ENCODE data around the gene CDON. TPM values are rescaled to one million over a fixed set of nuclear protein-coding genes. Genes with fewer than 3 reads are reported as not detected.

CDON gene
- total and polyA plus RNA-seq, 9 donors: 12.5 to 42.1 (median 23.3) TPM

DNA sequence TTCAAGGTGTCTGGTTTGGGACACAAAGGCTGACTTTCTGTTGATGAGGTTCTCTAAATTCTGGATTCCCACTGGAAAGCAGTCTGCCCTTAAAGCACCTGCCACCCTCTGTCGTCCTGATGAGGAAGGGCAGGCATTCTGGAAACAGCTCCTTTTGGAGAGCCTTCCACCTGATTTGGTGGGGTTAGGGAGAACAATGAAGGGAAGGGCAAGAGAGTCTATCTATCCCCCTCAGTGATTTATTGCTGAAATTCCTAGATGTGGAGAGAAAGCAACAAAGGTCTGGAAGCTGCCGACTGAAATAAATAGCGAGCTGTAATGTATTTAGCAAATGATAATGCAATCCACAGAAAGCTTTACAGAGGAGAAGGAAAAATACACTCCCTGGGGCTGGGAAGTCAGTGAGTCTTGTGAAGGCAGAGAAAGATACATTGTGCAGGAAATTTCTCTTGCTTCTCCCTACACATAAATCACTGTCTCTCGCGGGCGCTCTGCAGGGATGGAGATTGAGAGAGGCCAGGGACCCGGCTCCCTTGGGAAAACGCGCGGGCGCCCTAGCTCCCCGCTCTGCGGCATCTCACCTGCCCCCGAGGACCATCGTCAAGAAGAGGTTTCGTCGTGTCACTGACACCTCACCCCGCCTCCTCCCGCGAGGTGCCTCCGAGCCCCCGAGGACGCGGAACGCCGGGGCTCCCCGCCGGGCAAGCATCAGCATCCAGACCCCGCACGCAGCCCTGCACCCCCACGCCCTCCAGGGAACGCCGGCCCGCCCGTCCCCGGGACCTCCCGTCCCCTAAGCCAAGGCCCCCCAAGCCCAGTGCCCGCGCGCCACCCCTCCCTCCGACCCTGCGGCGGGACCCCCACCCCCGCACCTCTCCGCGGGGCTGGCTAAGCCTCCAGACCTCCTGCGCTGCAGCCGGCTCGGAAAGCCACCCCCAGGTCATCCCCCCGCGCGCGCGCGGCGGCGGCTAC is 673 bp downstream of the CDON start:
- Histone ChIP-seq H3K27me3 (ENCODE audit: control insufficient read depth, insufficient read depth, low read length) (no peaks in the 10 kb centered on the region), H3K27ac (ENCODE audit: low read length) (peak overlapping the region; percentile 53), H3K4me1 (ENCODE audit: control insufficient read depth, insufficient read depth, low read length) (peaks cover 20% of the 10 kb centered on the region), H3K9me3 (replicated peaks; ENCODE audit: control insufficient read depth, low read depth, low read length) (no peaks in the 10 kb centered on the region), H3K4me3 (ENCODE audit: low read length) (peak overlapping the region; percentile 74), H3K36me3 (ENCODE audit: control insufficient read depth, insufficient read depth, low read length) (no peaks in the 10 kb centered on the region)
- 0% methylated on average over 52 of the region's 57 CpGs for WGBS (ENCODE audit: insufficient coverage)
- peak; percentile 69 for DNase-seq

- H3K27me3 ChIP-seq (ENCODE audit: control insufficient read depth, insufficient read depth, low read length): no peaks in the 10 kb centered on the region
- no CpG with 5 or more reads among the region's 2 CpGs for WGBS (ENCODE audit: insufficient coverage)
- H3K9me3 ChIP-seq (replicated peaks; ENCODE audit: control insufficient read depth, low read depth, low read length): no peaks in the 10 kb centered on the region
- H3K4me3 ChIP-seq (ENCODE audit: low read length): no peak overlapping the region
- no peaks in the 10 kb centered on the region for H3K36me3 ChIP-seq (ENCODE audit: control insufficient read depth, insufficient read depth, low read length)
- peaks cover 20% of the 10 kb centered on the region for H3K4me1 ChIP-seq (ENCODE audit: control insufficient read depth, insufficient read depth, low read length)
- DNase-seq: peak; percentile 86
- peak overlapping the region; percentile 53 for H3K27ac ChIP-seq (ENCODE audit: low read length)
These were observed 1.9 kb downstream of the CDON start for GRCh38 chr11:126060757-126061171.

DNA sequence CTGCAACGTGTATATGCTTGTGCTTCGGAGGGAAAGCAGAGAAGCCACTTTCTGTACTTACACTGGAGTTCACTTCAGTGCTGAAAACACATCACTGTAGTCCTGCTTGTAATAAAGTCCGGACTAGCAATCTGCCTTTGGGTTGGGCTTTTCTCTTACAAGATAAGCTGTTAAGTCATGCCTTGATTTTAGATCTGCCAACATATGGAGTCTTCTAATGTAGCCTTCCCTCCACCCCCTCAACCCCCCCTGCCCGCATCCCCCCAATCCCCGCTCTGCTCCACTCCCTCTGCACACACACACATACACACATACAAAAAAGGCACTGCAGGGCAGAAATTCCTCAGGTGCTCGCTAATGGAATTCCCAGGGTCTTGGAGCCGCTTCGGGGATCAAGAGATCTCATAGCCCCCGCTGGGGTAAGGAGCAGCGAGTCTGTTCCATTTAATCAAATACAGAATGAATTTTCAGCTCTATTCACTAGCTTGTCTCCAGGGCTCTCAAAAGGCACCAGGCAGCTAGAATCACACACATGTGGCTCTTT is 3.4 kb downstream of the CDON start:
- H3K4me3 ChIP-seq (ENCODE audit: low read length): peak overlapping the region; percentile 19
- peaks cover 20% of the 10 kb centered on the region for H3K4me1 ChIP-seq (ENCODE audit: control insufficient read depth, insufficient read depth, low read length)
- no peaks in the 10 kb centered on the region for H3K9me3 ChIP-seq (replicated peaks; ENCODE audit: control insufficient read depth, low read depth, low read length)
- H3K27me3 ChIP-seq (ENCODE audit: control insufficient read depth, insufficient read depth, low read length): no peaks in the 10 kb centered on the region
- H3K36me3 ChIP-seq (ENCODE audit: control insufficient read depth, insufficient read depth, low read length): no peaks in the 10 kb centered on the region
- 0% methylated on average over 5 of the region's 10 CpGs for WGBS (ENCODE audit: insufficient coverage)
- peak overlapping the region; percentile 43 for H3K27ac ChIP-seq (ENCODE audit: low read length)
- peak; percentile 72 for DNase-seq

- no peaks in the 10 kb centered on the region for H3K36me3 ChIP-seq (ENCODE audit: control insufficient read depth, insufficient read depth, low read length)
- no peaks in the 10 kb centered on the region for H3K27me3 ChIP-seq (ENCODE audit: control insufficient read depth, insufficient read depth, low read length)
- H3K4me1 ChIP-seq (ENCODE audit: control insufficient read depth, insufficient read depth, low read length): peaks cover 18% of the 10 kb centered on the region
- H3K27ac ChIP-seq (ENCODE audit: low read length): peak overlapping the region; percentile 58
- peak overlapping the region; percentile 9 for H3K4me3 ChIP-seq (ENCODE audit: low read length)
- WGBS (ENCODE audit: insufficient coverage): no CpG with 5 or more reads among the region's 6 CpGs
- H3K9me3 ChIP-seq (replicated peaks; ENCODE audit: control insufficient read depth, low read depth, low read length): no peaks in the 10 kb centered on the region
- peak; percentile 59 for DNase-seq
These were observed 4.4 kb downstream of the CDON start for GRCh38 chr11:126058105-126058874.

GRCh38 chr11:126054882-126055281 is 7.8 kb downstream of the CDON start:
- no peaks in the 10 kb centered on the region for H3K9me3 ChIP-seq (replicated peaks; ENCODE audit: control insufficient read depth, low read depth, low read length)
- DNase-seq: no peak
- H3K4me1 ChIP-seq (ENCODE audit: control insufficient read depth, insufficient read depth, low read length): peaks cover 10% of the 10 kb centered on the region
- H3K27me3 ChIP-seq (ENCODE audit: control insufficient read depth, insufficient read depth, low read length): no peaks in the 10 kb centered on the region
- WGBS (ENCODE audit: insufficient coverage): 89% methylated on average over 4 of the region's 5 CpGs
- no peak overlapping the region for H3K4me3 ChIP-seq (ENCODE audit: low read length)
- H3K36me3 ChIP-seq (ENCODE audit: control insufficient read depth, insufficient read depth, low read length): no peaks in the 10 kb centered on the region
- no peak overlapping the region for H3K27ac ChIP-seq (ENCODE audit: low read length)

DNA sequence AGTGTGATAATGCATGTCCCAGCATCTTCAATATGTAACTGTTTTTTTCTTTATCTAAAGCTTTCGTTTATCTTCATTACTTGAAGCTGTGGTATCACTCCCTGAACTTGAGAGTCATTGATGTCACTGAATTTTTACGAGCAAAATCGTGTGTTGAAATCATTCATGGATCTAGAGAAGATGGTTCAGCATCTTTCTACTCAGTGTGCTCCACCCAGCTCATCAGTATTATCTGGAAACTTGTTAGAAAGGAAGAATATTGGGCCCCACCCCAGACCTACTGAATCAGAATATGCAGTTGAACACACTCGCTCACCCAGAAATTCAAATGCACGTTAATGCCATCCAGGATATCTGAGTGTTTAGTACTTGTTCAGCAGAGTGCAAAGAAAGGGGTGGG is 8.3 kb downstream of the CDON start:
- no peaks in the 10 kb centered on the region for H3K9me3 ChIP-seq (replicated peaks; ENCODE audit: control insufficient read depth, low read depth, low read length)
- no peak for DNase-seq
- H3K36me3 ChIP-seq (ENCODE audit: control insufficient read depth, insufficient read depth, low read length): no peaks in the 10 kb centered on the region
- H3K4me1 ChIP-seq (ENCODE audit: control insufficient read depth, insufficient read depth, low read length): peaks cover 7% of the 10 kb centered on the region
- no peak overlapping the region for H3K4me3 ChIP-seq (ENCODE audit: low read length)
- H3K27ac ChIP-seq (ENCODE audit: low read length): no peak overlapping the region
- no CpG with 5 or more reads among the region's 5 CpGs for WGBS (ENCODE audit: insufficient coverage)
- H3K27me3 ChIP-seq (ENCODE audit: control insufficient read depth, insufficient read depth, low read length): no peaks in the 10 kb centered on the region

DNA sequence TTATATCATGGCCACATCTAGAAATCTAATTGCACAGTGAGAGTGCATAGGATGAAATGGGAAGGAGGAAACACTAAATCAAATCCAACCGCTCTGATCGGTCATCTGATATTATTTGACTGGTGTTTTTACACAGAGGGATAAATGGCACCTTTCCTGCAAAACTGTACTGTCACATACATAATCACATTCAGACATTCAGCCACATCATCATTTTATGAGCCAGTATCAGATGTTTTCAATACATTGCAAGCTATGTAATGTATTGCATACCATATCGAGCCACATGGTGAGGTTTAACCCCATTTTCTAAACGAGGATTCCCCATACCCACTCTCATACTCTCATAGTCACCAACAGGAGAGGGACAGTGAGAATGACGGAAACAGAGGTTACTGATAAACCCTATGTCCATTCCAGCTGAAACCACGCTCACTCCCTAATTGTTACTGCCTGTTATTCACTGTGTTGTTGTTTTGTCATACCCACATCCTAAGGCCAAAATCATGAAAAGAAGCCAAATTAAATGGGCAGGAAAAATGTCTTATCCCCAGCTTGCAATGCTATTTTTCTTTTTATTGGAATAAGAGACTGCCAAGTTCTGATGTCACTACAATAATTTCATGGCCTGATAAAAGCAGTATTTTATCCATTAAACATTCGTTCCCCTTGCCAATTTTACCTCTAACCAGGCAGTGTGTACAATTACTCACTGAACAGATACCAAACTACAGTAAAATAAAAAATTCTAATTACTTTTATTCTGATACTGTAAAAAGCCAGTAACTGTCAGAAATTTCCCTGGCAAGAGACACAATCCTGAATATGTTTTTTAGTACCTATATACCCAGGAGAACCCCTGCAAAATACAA is 9.0 kb downstream of the CDON start:
- no peak overlapping the region for H3K27ac ChIP-seq (ENCODE audit: low read length)
- no peaks in the 10 kb centered on the region for H3K27me3 ChIP-seq (ENCODE audit: control insufficient read depth, insufficient read depth, low read length)
- no peaks in the 10 kb centered on the region for H3K36me3 ChIP-seq (ENCODE audit: control insufficient read depth, insufficient read depth, low read length)
- H3K9me3 ChIP-seq (replicated peaks; ENCODE audit: control insufficient read depth, low read depth, low read length): no peaks in the 10 kb centered on the region
- WGBS (ENCODE audit: insufficient coverage): no CpG with 5 or more reads among the region's 7 CpGs
- H3K4me1 ChIP-seq (ENCODE audit: control insufficient read depth, insufficient read depth, low read length): peaks cover 6% of the 10 kb centered on the region
- DNase-seq: no peak
- no peak overlapping the region for H3K4me3 ChIP-seq (ENCODE audit: low read length)

DNA sequence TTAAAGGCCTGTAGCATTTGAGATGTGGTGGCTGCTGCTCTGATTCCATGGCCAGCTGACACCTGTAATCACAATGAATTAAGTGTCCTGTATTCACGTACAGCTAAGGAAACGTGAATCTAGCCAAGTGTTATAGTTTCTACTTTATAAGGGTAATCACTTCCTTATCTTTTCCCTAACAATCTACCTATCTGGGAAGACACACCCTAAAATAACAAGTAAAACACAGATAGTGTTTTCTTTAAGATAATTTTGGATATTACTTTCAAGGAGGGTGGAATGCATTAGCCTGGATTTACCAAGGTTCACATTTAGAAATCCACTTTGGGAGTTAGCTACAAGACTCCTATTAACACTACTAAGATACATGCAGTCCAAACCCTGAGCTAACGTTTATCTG is 11.5 kb downstream of the CDON start:
- Histone ChIP-seq H3K4me3 (ENCODE audit: low read length) (no peak overlapping the region), H3K27me3 (ENCODE audit: control insufficient read depth, insufficient read depth, low read length) (no peaks in the 10 kb centered on the region), H3K27ac (ENCODE audit: low read length) (no peak overlapping the region), H3K36me3 (ENCODE audit: control insufficient read depth, insufficient read depth, low read length) (no peaks in the 10 kb centered on the region), H3K4me1 (ENCODE audit: control insufficient read depth, insufficient read depth, low read length) (peaks cover 4% of the 10 kb centered on the region), H3K9me3 (replicated peaks; ENCODE audit: control insufficient read depth, low read depth, low read length) (no peaks in the 10 kb centered on the region)
- no peak for DNase-seq
- WGBS (ENCODE audit: insufficient coverage): no CpG with 5 or more reads among the region's 3 CpGs

DNA sequence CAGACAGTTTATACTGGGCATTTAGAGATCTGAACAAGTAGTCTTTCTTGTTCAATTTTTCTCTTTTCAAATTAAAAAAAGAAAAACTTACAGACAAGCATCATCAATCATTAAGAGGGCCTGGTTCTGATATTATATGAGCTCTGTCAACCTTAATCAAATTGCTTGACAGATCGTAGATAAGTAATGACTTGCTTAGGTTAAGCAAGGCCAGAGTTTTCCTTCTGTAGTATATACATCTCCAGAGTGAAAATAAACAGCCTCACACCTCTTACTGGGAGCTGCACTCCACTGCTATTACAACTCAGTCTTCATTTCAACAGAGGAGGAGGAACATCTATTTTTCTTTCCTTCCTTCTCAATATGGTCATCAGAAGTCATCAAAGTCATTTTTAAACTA is 13.5 kb downstream of the CDON start:
- Histone ChIP-seq H3K27ac (ENCODE audit: low read length) (no peak overlapping the region), H3K9me3 (replicated peaks; ENCODE audit: control insufficient read depth, low read depth, low read length) (no peaks in the 10 kb centered on the region), H3K4me3 (ENCODE audit: low read length) (no peak overlapping the region), H3K4me1 (ENCODE audit: control insufficient read depth, insufficient read depth, low read length) (peaks cover 4% of the 10 kb centered on the region), H3K36me3 (ENCODE audit: control insufficient read depth, insufficient read depth, low read length) (no peaks in the 10 kb centered on the region), H3K27me3 (ENCODE audit: control insufficient read depth, insufficient read depth, low read length) (no peaks in the 10 kb centered on the region)
- no peak for DNase-seq
- no CpG with 5 or more reads among the region's 1 CpG for WGBS (ENCODE audit: insufficient coverage)
